Testis (tissue), 2 donors: ENCODE results near the gene TMEM119.

ENCODE experiments used
- CTCF ChIP-seq, 3 experiments: fragments of 450-650 bp in 2 of 3; fragments of 200-600 bp in 1 of 3; sonication (generic) in 1 of 3; IDR thresholded peaks; one replicate each; pipeline ENCODE4 v1.5.1; 2016 to 2019; ENCODE audit warnings: antibody characterized with exemption in 3 of 3, mild to moderate bottlenecking in 2 of 3, moderate library complexity in 1 of 3
- POLR2A ChIP-seq: fragments of 450-650 bp; IDR thresholded peaks from one replicate; pipeline ENCODE4 v1.6.1; 2017; ENCODE audit warnings: antibody characterized with exemption, mild to moderate bottlenecking, moderate library complexity

GRCh38 chr12:108583991-108584390 is 13.9 kb downstream of the TMEM119 start:
- no peak for TF ChIP-seq CTCF (IDR thresholded peaks at IDR 0.05)
- no peak for TF ChIP-seq POLR2A
